ENCODE measurements around the gene SLC51B. TPM values are rescaled to one million over a fixed set of nuclear protein-coding genes. Genes with fewer than 3 reads are reported as not detected.

SLC51B gene
- total RNA-seq, 3 donors from 2014 or later, result not detected

DNA sequence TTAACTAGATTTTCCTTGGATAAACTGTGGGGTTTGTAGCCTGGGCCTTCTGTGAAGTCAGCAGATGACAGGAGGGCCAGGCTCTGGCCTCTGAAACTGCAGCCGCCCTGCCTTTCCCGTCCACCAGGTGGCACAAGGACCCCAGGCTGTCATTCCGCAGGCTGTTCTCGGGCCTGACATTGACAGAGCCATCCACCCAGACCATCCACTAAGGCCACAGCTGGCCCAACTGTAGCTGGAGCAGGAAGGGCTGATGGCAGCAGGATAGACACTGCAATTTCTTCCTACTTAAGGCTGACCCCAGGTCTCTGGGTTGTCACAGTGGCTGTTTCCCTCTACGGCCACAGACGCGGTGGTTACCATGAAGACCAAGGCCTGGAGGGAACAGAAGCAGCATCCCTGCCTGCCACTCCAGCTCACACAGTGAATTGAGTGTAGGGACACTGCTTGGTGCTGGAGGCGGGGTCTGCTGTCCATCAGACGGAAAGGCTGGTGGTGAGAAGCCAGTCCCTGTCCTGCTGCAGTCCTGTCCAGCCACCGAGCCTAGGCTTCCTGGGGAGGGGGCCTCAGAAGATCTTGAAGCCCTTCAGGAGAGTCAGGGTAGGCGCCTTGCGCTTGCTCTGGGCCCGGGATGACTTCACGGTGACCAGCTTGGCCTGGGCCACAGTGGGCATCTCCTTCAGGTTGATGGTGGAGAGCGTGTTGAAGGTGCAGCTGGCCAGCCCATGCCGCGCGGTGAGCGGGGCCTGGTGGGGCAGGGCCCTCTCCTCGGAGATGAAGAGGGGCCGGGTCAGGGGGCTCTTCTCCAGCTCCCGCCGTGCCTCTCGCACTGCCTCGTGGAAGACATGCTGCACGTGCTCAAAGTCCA, 9.4 kb downstream of the SLC51B start:
- peak; percentile 22 to 41 for ATAC-seq
- Mint-ChIP-seq H3K9me3 (no peaks in the 10 kb centered on the region), H3K27me3 (ENCODE audit: low read depth) (peaks cover 2% of the 10 kb centered on the region), H3K4me1 (ENCODE audit: low read depth) (peaks cover 12% of the 10 kb centered on the region), H3K36me3 (ENCODE audit: insufficient read depth) (no peaks in the 10 kb centered on the region), H3K4me3 (no peak overlapping the region)
- peak; percentile 43 for DNase-seq

DNA sequence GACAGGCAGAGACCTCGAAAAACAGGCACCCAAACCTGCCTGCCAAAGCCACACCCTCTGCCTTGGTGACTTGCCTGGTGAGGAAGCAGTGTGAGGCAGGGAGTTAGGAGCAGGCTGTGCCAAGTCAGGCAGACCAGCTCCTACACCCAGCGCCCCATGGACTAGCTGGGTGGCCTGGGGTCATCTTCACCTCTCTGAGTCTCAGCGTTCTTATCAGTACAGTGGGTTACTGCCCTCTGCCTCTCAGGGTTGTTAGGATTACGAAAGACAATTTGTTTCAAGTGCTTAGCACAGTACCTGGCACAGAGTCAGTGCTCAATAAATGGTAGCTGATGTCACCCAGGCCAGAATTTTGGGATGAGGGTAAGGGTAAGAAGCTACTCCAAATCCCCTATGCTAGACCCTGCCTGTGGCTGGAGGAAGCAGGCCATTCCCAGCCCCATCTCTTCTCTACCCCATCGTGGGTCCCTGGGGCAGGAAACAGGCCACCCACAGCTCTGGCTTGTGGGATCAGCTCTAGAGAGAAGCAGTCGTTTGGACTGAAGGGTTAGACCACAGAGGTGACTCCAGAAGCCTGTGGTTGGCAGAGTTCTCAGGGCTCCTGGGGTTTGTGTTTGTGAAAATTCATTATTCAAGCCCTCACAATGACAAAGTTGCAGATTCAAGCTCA, 10.1 kb downstream of the SLC51B start:
- Mint-ChIP-seq H3K27me3 (ENCODE audit: low read depth) (peaks cover 2% of the 10 kb centered on the region), H3K4me1 (ENCODE audit: low read depth) (peaks cover 4% of the 10 kb centered on the region), H3K4me3 (no peak overlapping the region), H3K36me3 (ENCODE audit: insufficient read depth) (no peaks in the 10 kb centered on the region), H3K9me3 (no peaks in the 10 kb centered on the region)
- DNase-seq, result no peak
- ATAC-seq, result no peak

DNA sequence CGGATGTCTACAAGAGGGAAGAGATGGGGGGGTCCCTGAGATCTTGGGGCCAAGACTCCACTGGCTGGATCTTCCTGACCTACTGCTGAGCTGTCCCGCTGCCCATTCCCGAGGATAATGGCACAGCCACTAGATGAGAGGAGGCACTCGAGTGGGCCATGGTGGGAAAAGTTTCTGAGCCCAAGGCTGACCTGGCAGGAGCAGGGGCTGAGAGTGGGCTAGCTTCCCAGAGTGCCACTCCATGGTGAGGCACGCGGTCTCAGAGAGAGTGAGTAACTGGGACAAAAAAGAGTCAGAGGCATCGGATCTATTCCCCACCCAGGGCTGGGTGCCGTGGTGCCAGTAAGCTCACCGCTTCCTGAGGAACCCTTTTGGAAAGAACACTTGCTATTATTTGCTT, 10.9 kb downstream of the SLC51B start:
- no peak for DNase-seq
- no peak overlapping the region for H3K4me3 Mint-ChIP-seq
- peaks cover 2% of the 10 kb centered on the region for H3K27me3 Mint-ChIP-seq (ENCODE audit: low read depth)
- H3K36me3 Mint-ChIP-seq (ENCODE audit: insufficient read depth), result no peaks in the 10 kb centered on the region
- no peaks in the 10 kb centered on the region for H3K9me3 Mint-ChIP-seq
- H3K4me1 Mint-ChIP-seq (ENCODE audit: low read depth), result peaks cover 2% of the 10 kb centered on the region
- ATAC-seq, result no peak

DNA sequence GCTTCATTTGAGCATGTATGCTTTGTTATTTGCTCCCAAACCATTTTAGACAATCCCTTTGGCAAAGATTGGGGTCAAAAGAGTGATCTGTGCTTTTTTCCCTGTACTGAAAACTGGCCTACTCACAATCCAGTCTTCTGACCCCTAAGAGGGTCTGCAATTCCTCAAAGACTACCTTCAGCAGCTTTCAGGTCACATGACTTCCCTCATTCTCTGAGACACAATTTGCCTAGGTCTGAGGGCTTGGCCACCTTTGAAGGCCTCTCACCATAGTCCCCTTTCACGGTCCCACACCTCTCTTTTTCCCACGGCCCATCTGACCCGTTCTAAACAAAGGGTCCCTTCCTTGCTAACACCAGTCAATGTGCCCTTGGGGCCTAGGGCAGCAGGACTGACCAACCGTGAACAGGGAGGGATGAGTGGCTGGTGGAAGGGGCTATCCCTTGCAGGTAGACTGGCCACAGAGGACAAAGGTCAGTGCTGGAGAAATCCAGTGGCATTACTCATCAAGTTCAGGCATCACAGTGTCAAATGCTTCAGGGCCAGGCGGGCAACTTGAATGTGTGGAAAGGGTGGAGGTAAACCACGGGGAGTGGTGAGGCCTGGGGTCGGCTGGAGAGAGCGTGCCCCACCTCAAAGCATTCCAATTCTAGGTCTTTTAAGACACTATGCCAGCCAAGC, 11.8 kb downstream of the SLC51B start:
- Mint-ChIP-seq H3K9me3 (no peaks in the 10 kb centered on the region), H3K4me1 (ENCODE audit: low read depth) (peaks cover 1% of the 10 kb centered on the region), H3K36me3 (ENCODE audit: insufficient read depth) (no peaks in the 10 kb centered on the region), H3K4me3 (no peak overlapping the region), H3K27me3 (ENCODE audit: low read depth) (peaks cover 2% of the 10 kb centered on the region)
- no peak for ATAC-seq
- DNase-seq, result no peak

DNA sequence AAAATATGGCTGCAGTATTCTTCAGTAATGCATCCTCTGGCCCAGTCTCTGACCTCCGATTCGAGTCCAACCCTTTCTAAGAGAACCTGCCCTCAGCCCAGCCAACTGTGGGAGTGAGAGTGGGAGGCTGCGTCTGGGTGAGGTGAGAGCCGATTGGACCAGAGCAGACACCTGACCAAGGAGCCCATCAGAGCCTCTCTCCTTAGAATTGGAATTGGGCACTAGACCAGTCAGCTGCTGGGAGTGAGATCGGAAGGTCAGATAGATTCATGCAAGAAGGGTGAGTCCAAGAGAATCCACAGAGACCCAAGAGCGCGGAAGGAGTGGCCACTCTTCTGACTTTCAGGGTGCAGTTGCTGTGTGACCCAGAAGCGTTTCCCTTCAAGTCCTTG, 12.4 kb downstream of the SLC51B start:
- Mint-ChIP-seq H3K36me3 (ENCODE audit: insufficient read depth) (no peaks in the 10 kb centered on the region), H3K4me3 (no peak overlapping the region), H3K4me1 (ENCODE audit: low read depth) (peaks cover 1% of the 10 kb centered on the region), H3K27me3 (ENCODE audit: low read depth) (peaks cover 2% of the 10 kb centered on the region), H3K9me3 (no peaks in the 10 kb centered on the region)
- no peak for DNase-seq
- no peak for ATAC-seq

DNA sequence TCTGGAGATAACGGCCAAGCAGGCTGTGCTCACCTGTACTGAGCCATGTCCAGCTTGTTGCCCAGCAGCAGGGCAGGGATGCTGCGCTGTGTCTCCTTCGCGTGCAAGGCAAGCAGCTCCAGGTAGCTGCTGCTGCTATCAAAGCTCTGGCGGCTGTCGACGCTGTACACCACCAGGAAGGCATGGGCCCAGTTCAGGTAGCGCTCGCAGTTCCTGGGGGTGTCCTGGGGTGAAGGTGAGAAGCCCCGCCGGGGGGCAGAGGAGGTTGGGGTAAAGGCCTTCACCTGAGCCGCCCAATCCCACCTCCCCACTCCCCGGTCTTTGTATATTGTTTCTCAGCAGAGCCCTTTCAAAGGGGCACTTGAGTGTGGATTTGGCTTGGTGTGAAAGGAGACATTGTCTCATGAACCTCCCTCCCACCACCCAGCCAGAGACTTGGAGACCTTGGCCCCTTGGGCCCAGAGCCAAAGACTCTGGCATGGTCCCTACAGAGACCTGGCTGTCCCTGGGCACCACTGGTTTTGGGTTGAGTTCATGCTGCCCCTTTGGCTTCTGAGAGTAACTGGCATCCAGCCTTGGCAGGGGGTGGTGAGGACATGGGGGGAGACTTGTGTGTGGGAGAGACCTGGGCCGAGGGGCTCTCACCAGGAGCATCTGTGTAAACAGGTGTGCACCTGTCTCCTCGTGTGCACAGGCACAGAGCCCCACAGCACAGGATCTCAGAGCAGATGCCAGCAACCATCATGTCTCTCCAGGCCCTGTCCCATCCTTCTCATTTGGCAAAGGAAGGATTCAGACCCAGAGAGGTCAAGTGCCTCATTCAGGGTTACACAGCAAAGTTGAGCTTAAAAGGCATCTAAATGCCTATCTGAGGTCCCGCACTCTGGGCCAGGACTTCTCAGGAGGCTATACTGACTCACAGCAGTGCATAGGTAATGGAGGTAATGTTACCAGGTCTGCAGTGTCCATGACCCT, 13.5 kb downstream of the SLC51B start:
- H3K4me1 Mint-ChIP-seq (ENCODE audit: low read depth), result peaks cover 1% of the 10 kb centered on the region
- H3K4me3 Mint-ChIP-seq, result no peak overlapping the region
- DNase-seq (no peak), ATAC-seq (no peak)
- no peaks in the 10 kb centered on the region for H3K36me3 Mint-ChIP-seq (ENCODE audit: insufficient read depth)
- H3K27me3 Mint-ChIP-seq (ENCODE audit: low read depth), result peaks cover 5% of the 10 kb centered on the region
- H3K9me3 Mint-ChIP-seq, result no peaks in the 10 kb centered on the region

DNA sequence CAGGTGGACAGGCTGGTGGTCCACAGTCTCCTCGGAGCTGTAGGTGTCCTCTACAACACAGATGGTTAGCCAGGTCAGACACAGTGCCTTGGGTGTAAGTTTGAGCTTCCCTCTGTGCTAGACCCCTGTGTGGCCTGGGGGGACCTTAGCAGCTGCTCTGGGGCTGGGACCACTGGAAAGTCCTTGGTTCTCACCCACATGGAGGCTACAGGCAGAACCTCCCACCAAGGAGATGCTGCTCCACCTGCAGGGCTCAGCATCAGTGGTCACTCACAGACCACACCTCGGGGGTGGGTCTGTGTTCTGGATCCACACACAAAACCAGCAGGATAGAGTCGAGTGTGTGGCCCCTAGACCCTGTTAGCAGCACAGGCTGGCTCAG, 14.2 kb downstream of the SLC51B start:
- no peaks in the 10 kb centered on the region for H3K9me3 Mint-ChIP-seq
- no peak overlapping the region for H3K4me3 Mint-ChIP-seq
- H3K36me3 Mint-ChIP-seq (ENCODE audit: insufficient read depth), result no peaks in the 10 kb centered on the region
- peaks cover 1% of the 10 kb centered on the region for H3K4me1 Mint-ChIP-seq (ENCODE audit: low read depth)
- no peak for DNase-seq
- H3K27me3 Mint-ChIP-seq (ENCODE audit: low read depth), result peaks cover 7% of the 10 kb centered on the region
- ATAC-seq, result no peak

DNA sequence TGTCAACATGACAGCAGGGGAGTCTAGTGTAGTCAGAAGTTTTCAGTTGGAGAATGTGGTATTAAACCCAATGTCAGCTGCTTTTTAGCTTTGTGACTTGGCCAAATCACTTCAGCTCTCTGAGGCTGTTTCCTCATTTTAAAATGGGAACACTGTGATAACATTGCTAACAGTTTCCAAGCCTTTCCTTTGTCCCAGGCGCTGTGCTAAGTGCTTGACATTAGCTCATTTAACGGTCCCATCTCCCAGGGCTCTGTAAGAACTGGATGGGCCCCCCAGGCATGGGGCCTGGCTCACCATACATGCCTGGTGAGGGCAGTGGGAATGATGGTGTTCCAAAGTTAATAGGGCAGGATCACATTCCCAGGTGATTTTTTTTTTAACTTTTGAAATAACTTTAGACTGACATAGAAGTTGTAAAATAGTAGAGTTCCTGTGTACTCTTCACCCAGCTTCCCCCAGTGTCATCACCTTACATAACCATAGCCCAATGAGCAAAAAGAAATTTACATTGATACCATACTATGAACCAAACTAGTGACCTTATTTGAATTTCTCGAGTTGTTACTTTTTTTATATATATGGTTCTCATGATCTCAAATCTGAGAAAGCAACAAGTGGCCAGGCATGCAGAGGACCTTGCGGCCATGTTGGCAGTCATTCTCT, 14.9 kb downstream of the SLC51B start:
- H3K36me3 Mint-ChIP-seq (ENCODE audit: insufficient read depth), result no peaks in the 10 kb centered on the region
- H3K4me1 Mint-ChIP-seq (ENCODE audit: low read depth), result peaks cover 1% of the 10 kb centered on the region
- H3K4me3 Mint-ChIP-seq, result no peak overlapping the region
- no peak for ATAC-seq
- H3K9me3 Mint-ChIP-seq, result no peaks in the 10 kb centered on the region
- H3K27me3 Mint-ChIP-seq (ENCODE audit: low read depth), result peaks cover 12% of the 10 kb centered on the region
- DNase-seq, result no peak

DNA sequence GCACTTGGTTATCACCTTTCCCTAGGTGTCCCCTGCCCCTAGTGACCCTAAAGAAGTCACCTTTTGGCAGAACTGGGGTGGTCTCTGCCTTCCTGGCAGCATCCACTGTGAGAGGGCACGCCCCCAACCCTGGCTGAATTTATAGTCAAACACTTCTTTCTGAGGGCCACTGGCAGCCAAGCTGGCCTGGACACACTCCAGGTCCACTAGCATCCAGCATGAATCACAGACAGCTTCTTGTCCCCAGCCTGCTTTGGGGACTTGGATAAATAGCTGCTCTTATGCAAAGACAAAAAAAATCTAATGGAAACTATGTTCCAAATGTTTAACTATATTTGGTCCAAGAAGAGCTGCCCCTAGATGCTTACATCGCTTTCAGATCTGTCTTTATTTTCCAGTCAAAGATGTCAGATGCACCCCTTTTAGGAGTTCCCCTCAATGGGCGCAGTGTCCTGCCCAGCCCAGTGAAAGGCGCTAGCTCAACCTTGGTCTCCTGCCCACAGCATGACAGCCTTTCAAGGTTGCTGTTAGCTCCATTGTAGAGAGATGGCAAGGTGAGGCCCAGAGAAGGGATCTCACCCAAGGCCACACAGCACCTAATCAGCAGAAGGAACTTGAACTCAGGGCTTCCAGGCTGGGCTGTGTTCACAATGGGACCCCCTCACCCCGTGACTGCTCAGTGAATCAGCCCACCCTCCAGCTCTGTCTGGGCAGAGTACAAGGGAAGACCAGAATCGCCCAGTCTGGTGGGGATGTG, 15.6 kb downstream of the SLC51B start:
- DNase-seq (no peak), ATAC-seq (no peak)
- H3K36me3 Mint-ChIP-seq (ENCODE audit: insufficient read depth), result no peaks in the 10 kb centered on the region
- H3K9me3 Mint-ChIP-seq, result no peaks in the 10 kb centered on the region
- H3K4me1 Mint-ChIP-seq (ENCODE audit: low read depth), result no peaks in the 10 kb centered on the region
- H3K4me3 Mint-ChIP-seq, result no peak overlapping the region
- H3K27me3 Mint-ChIP-seq (ENCODE audit: low read depth), result peaks cover 20% of the 10 kb centered on the region

DNA sequence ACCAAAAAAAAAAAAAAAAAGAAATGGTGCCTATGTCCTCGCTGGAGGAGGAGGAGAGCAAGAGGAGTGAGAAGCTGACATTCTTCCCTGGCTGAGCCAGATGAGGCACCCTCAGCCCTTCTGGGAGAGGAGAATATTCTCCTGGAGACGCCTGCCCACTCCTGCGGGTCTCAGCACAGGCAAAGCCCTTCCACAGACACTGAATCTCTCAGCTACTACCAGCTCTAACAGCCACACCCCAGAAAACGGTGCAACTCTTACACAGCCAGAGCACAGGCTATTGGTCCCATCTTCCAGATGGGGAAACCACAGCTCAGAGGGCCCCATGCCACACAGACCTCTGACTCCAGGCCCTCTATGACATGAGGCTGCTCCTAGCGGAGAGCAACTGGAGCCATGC, 16.9 kb downstream of the SLC51B start:
- Mint-ChIP-seq H3K27me3 (ENCODE audit: low read depth) (peaks cover 26% of the 10 kb centered on the region), H3K36me3 (ENCODE audit: insufficient read depth) (no peaks in the 10 kb centered on the region), H3K9me3 (no peaks in the 10 kb centered on the region), H3K4me3 (no peak overlapping the region), H3K4me1 (ENCODE audit: low read depth) (no peaks in the 10 kb centered on the region)
- ATAC-seq, result no peak
- no peak for DNase-seq

DNA sequence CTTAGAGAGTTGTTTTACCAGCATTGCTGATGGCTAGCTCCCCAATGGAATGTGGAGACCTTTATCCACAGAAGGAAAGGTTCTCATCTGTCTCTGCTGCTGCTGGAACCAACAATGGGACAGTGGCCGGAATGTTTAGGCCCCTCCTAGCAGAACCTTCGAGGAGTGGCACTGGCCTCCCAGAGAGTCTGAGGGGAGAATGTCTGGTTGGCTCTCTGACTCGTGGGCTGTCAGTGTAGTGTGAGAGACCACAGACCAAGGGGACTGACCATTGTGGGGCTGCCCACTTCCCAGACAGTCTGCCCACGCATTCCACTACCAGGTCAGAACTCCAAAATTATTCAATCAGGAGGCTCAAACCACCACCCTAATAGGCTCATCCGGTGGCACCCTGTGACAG, 17.5 kb downstream of the SLC51B start:
- ATAC-seq, result no peak
- DNase-seq, result no peak
- Mint-ChIP-seq H3K9me3 (no peaks in the 10 kb centered on the region), H3K4me1 (ENCODE audit: low read depth) (peaks cover 4% of the 10 kb centered on the region), H3K4me3 (no peak overlapping the region), H3K27me3 (ENCODE audit: low read depth) (peaks cover 28% of the 10 kb centered on the region), H3K36me3 (ENCODE audit: insufficient read depth) (no peaks in the 10 kb centered on the region)

DNA sequence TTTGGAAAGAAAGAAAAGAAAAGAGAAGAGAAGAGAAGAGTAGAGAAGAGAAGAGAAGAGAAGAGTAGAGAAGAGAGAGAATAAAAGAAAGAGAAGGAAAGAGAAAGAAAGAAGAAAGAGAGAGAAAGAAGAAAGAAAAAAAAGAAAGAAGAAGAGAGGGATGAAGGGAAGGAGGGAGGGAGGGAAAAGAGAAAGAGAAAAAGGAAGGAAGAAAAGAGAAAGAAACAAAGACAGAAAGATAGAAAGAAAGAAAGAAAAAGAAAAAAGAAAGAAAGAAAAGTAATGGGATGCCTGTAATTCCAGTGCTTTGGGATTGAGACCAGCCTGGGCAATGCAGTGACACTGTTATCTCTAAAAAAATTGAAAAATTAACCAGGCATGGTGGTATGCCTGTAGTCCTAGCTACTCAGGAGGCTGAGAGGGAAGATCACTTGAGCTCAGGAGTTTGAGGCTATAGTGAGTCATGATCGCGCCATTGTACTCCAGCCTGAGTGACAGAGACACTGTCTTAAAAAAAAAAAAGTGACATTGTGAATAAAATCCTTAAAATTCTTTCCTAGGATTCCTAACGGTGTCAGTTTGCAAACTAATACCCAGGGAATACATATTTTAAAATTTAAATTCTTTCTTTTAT, 20.9 kb downstream of the SLC51B start:
- Mint-ChIP-seq H3K27me3 (ENCODE audit: low read depth) (peaks cover 39% of the 10 kb centered on the region), H3K36me3 (ENCODE audit: insufficient read depth) (no peaks in the 10 kb centered on the region), H3K9me3 (no peaks in the 10 kb centered on the region), H3K4me3 (no peak overlapping the region), H3K4me1 (ENCODE audit: low read depth) (peaks cover 8% of the 10 kb centered on the region)
- ATAC-seq (no peak), DNase-seq (no peak)
